Stimulated activated effector memory CD8-positive, alpha-beta T cell treated with anti-CD3 and anti-CD28 coated beads, Interleukin-12 subunit alpha, Interleukin-12 subunit beta, amount 100 ng/mL, for 72 hours (primary cell): ENCODE measurements around the gene FNIP2.
A peak's percentile ranks its signal among the peaks of the same experiment; 100 is the strongest.

Source experiments
- ATAC-seq: fragments of 150-1000 bp; cut with Tn5 transposase; 2 replicates; pipeline ENCODE4 v1.10.0; 2021
- DNase-seq, 2 donors: peaks; one replicate each; pipeline ENCODE4 v3.0.0; 2021 to 2022; ENCODE audit warnings: low spot score in 2 of 2
- H3K27ac Mint-ChIP-seq: one replicate; pipeline ENCODE4 v1.8.0; 2022; ENCODE audit warnings: mild to moderate bottlenecking, mixed read lengths
- H3K36me3 Mint-ChIP-seq: one replicate; pipeline ENCODE4 v1.8.0; 2022; ENCODE audit warnings: mild to moderate bottlenecking, mixed read lengths
- H3K4me1 Mint-ChIP-seq: one replicate; pipeline ENCODE4 v1.8.0; 2022; ENCODE audit warnings: mixed read lengths
- H3K4me3 Mint-ChIP-seq: one replicate; pipeline ENCODE4 v1.8.0; 2022; ENCODE audit warnings: mild to moderate bottlenecking, mixed read lengths
- H3K9me3 Mint-ChIP-seq: one replicate; pipeline ENCODE4 v1.8.0; 2022; ENCODE audit warnings: mixed read lengths

Gene FNIP2

DNA sequence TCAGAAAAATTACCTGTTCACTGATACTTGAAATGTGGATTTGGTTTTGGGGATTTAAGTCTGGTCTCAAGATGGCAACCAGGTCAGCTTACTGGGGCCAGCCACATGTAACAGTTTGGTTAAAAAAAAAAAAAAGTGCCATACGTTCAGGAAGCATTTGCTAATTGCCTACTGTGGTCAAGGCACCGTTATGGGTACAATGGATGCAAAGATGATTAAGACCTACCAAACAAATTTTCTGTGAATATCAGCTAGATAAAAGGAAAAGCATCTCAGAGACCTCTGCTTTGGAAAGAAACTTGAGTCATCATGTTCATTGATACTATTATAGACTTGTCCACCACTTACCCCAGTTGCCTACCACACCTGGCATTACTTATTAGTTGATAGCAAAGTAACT lies 80.9 kb downstream of the FNIP2 start:
- Mint-ChIP-seq H3K4me1 (peaks cover 27% of the 10 kb centered on the region), H3K36me3 (no peaks in the 10 kb centered on the region), H3K9me3 (no peaks in the 10 kb centered on the region), H3K4me3 (no peak overlapping the region), H3K27ac (peak overlapping the region; percentile 15)
- ATAC-seq: peak; percentile 71
- DNase-seq: no peak

GRCh38 chr4:158850371-158850770 lies 81.5 kb downstream of the FNIP2 start:
- Mint-ChIP-seq H3K4me3 (no peak overlapping the region), H3K9me3 (no peaks in the 10 kb centered on the region), H3K27ac (no peak overlapping the region), H3K4me1 (peaks cover 27% of the 10 kb centered on the region), H3K36me3 (no peaks in the 10 kb centered on the region)
- DNase-seq (no peak), ATAC-seq (no peak)

DNA sequence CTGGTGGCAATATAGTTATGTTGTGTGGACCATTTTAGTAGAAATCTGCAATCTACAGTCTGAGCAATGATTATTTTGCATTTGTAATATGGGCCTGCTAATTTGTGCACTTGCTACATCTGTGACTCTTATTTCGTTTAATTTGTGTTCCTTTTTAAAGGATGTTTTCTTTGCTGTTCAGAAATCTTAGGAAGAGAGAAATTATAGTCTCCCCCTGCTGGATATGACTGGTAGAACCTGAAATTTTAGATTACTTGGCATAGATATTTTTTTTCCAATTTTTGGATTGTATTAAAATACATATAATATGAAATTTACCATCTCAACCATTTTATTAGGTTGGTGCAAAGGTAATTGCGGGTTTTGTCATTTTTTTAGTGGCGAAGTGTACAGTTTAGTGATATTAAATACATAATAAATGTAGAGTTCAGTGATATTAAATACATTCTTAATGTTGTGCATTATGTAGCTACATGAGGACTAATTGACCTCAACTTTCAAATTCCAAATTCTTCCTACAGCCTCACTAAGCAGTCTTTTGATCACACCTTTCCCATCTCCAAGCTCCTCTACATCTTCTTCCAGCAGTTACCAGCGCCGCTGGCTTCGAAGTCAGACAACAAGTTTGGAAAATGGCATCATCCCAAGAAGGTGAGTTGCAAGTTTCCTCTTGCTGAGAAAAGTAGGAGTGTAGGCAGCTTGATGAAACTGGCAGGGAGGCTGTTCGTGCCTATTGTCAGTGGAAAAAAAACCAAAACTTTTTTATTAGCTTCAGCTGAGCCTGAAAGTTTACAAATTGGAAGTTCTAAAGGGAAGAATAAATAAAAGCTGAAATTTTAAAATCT lies 82.2 kb downstream of the FNIP2 start:
- peaks cover 27% of the 10 kb centered on the region for H3K4me1 Mint-ChIP-seq
- DNase-seq (no peak), ATAC-seq (no peak)
- no peaks in the 10 kb centered on the region for H3K9me3 Mint-ChIP-seq
- H3K36me3 Mint-ChIP-seq: no peaks in the 10 kb centered on the region
- no peak overlapping the region for H3K4me3 Mint-ChIP-seq
- no peak overlapping the region for H3K27ac Mint-ChIP-seq

- DNase-seq (no peak), ATAC-seq (no peak)
- Mint-ChIP-seq H3K27ac (no peak overlapping the region), H3K9me3 (no peaks in the 10 kb centered on the region), H3K36me3 (peaks cover 5% of the 10 kb centered on the region), H3K4me3 (no peak overlapping the region), H3K4me1 (peaks cover 15% of the 10 kb centered on the region)
These were observed 85.4 kb downstream of the FNIP2 start for GRCh38 chr4:158854236-158854635.

- DNase-seq: no peak
- Mint-ChIP-seq H3K27ac (no peak overlapping the region), H3K9me3 (no peaks in the 10 kb centered on the region), H3K36me3 (peaks cover 31% of the 10 kb centered on the region), H3K4me3 (no peak overlapping the region), H3K4me1 (no peaks in the 10 kb centered on the region)
- ATAC-seq: peak; percentile 74
These were observed 88.0 kb downstream of the FNIP2 start for GRCh38 chr4:158856852-158857251.

DNA sequence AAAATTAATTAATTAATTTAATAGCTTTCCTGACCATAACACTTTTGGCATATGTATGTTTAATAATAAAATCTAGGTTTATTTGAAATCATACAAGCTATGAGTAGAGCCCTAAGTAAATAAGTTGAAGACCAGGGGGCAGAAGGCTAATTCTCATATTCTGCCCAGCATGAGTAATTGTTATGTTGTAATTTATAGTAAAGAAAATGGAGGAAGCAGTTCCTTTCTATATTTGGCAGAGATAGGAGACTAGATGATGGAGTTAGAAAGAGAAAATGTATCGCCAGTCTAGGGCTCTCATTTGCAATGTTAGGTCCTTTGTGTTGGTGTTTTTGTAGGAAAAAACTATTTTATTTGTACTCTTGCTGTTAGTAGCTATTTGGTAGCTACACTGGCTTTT lies 89.1 kb downstream of the FNIP2 start:
- no peak overlapping the region for H3K4me3 Mint-ChIP-seq
- H3K9me3 Mint-ChIP-seq: no peaks in the 10 kb centered on the region
- H3K27ac Mint-ChIP-seq: no peak overlapping the region
- DNase-seq: no peak
- no peak for ATAC-seq
- no peaks in the 10 kb centered on the region for H3K4me1 Mint-ChIP-seq
- peaks cover 41% of the 10 kb centered on the region for H3K36me3 Mint-ChIP-seq

DNA sequence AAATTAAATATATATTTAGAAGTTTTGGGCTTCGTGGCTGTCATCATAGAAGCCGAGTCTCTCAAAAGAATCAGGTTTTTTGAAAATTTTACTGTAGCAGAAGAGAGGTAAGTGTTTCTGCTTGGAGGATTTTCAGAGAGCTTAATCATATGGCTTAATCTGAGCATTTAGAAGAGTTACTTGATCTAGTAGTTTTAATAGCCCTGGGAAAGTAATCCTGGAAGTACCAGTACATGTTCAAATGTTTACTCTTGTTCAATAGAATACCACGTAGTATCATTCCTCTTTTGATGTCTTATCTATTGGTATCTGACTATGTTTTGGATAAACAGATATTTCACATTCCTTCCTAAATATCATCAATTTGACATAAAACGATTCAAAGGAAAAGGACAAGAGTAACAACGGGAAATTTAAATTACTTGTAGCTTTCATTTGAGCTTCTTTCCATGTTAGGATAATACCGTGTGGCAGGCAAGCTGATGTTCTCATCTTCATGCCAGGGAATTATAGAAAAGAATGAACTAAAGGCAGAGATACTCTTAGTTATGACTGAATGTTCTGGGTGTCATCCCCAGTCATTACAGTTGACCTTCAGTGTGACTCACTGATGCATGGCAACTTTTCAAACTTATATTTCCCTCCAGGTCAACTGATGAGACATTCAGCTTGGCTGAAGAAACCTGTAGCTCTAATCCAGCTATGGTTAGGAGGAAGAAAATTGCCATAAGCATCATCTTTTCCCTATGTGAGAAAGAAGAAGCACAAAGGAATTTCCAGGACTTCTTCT lies 89.8 kb downstream of the FNIP2 start:
- no peaks in the 10 kb centered on the region for H3K9me3 Mint-ChIP-seq
- ATAC-seq (peak; percentile 46), DNase-seq (no peak)
- no peak overlapping the region for H3K27ac Mint-ChIP-seq
- peaks cover 47% of the 10 kb centered on the region for H3K36me3 Mint-ChIP-seq
- H3K4me3 Mint-ChIP-seq: no peak overlapping the region
- H3K4me1 Mint-ChIP-seq: no peaks in the 10 kb centered on the region

- H3K4me3 Mint-ChIP-seq: no peak overlapping the region
- H3K27ac Mint-ChIP-seq: no peak overlapping the region
- H3K36me3 Mint-ChIP-seq: peaks cover 47% of the 10 kb centered on the region
- ATAC-seq (no peak), DNase-seq (no peak)
- no peaks in the 10 kb centered on the region for H3K9me3 Mint-ChIP-seq
- H3K4me1 Mint-ChIP-seq: peaks cover 4% of the 10 kb centered on the region
These were observed 90.8 kb downstream of the FNIP2 start for GRCh38 chr4:158859661-158860060.

GRCh38 chr4:158860856-158861255 lies 92.0 kb downstream of the FNIP2 start:
- Mint-ChIP-seq H3K9me3 (no peaks in the 10 kb centered on the region), H3K4me3 (no peak overlapping the region), H3K4me1 (peaks cover 6% of the 10 kb centered on the region), H3K36me3 (peaks cover 52% of the 10 kb centered on the region), H3K27ac (no peak overlapping the region)
- DNase-seq (no peak), ATAC-seq (no peak)

DNA sequence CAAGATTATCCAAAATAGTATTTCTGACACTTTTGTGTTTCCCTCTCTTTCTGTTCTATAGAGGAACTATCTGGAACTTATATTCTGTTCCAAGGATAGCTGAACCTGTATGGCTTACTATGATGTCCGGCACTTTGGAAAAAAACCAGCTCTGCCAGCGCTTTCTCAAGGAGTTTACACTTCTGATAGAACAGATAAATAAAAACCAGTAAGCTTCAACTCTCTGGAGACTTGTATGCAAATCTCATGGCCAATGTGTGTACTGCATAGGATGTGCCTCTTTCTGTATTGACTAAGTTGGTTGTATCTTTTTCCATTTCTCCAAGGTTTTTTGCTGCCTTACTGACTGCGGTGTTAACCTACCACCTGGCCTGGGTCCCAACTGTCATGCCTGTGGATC lies 92.5 kb downstream of the FNIP2 start:
- Mint-ChIP-seq H3K4me1 (peaks cover 6% of the 10 kb centered on the region), H3K27ac (no peak overlapping the region), H3K4me3 (no peak overlapping the region), H3K36me3 (peaks cover 56% of the 10 kb centered on the region), H3K9me3 (no peaks in the 10 kb centered on the region)
- ATAC-seq (no peak), DNase-seq (no peak)

DNA sequence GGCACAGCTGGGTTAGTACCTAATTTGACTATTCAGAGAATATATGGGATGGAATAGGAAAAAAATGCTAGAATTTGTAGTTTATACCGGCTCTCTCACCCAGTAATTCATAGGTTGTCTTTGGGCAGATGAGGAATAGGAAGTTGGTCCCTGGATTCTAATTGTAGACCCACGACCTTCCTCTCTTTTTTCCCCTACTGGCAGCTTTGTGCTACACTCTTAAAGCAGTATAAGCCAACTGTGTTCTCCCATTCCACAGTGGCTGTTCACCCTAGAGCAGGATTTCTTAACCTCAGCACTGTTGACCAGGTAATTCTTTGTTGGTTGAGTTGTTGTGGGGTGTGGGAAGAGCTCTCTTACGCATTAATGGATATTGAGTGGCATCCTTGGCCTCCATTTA lies 92.9 kb downstream of the FNIP2 start:
- no peak overlapping the region for H3K4me3 Mint-ChIP-seq
- H3K36me3 Mint-ChIP-seq: peaks cover 60% of the 10 kb centered on the region
- peaks cover 6% of the 10 kb centered on the region for H3K4me1 Mint-ChIP-seq
- H3K27ac Mint-ChIP-seq: no peak overlapping the region
- no peak for ATAC-seq
- no peaks in the 10 kb centered on the region for H3K9me3 Mint-ChIP-seq
- no peak for DNase-seq

DNA sequence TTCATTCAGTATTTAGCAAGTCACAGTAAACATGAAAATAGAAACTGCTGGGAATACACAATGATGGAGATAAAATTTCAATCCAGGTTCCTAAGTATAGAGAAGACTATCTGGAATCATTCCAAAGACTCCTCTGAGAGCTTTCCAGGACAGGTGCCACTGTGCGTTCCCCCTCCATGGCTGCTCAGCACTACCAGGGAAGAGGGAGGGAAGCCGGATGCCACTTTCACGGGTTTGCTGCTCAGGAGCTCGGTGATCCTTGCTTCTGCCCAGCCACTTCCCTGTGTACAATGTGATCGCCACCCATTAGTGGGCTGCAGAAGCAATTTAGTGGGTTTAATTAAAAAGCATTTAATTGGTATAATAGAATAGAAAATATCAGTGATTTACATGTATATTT lies 94.5 kb downstream of the FNIP2 start:
- Mint-ChIP-seq H3K4me1 (peaks cover 6% of the 10 kb centered on the region), H3K9me3 (no peaks in the 10 kb centered on the region), H3K36me3 (peaks cover 69% of the 10 kb centered on the region), H3K27ac (no peak overlapping the region), H3K4me3 (no peak overlapping the region)
- DNase-seq (no peak), ATAC-seq (no peak)

DNA sequence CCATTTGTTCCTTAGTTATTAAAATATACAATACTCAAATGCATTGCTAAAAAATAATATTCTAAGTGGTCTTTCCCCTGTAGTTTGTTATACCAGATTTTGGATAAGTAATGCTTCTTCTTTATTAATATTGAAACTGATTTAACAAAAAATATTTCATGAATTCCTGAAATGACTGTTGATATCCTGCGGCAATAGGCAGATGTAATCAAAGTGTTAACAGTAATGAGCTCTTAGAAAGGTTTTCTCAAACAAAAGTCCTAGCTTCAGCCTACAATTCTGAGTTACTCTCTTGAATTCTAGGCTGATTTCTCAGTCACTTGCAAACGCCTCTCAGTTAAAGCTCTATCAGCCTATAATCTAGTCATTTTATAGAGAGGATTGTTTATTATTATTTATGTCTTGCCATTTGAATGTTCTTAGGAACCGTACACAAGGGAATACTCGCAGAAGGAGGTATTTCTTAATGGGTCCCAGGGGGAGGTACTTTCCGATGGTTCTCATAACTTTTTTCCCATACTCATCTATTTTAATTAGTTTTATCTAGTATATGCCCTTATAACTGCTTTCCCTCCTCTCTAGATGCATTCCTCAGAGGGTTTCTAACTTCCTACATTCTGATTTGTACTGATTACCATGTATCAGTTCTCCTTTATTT lies 96.8 kb downstream of the FNIP2 start:
- Mint-ChIP-seq H3K4me1 (peaks cover 11% of the 10 kb centered on the region), H3K27ac (no peak overlapping the region), H3K36me3 (peaks cover 71% of the 10 kb centered on the region), H3K9me3 (no peaks in the 10 kb centered on the region), H3K4me3 (no peak overlapping the region)
- DNase-seq (no peak), ATAC-seq (no peak)

GRCh38 chr4:158869001-158869400 lies 100.2 kb downstream of the FNIP2 start:
- ATAC-seq (no peak), DNase-seq (no peak)
- H3K4me3 Mint-ChIP-seq: no peak overlapping the region
- peaks cover 27% of the 10 kb centered on the region for H3K4me1 Mint-ChIP-seq
- H3K36me3 Mint-ChIP-seq: peaks cover 55% of the 10 kb centered on the region
- H3K9me3 Mint-ChIP-seq: no peaks in the 10 kb centered on the region
- no peak overlapping the region for H3K27ac Mint-ChIP-seq

DNA sequence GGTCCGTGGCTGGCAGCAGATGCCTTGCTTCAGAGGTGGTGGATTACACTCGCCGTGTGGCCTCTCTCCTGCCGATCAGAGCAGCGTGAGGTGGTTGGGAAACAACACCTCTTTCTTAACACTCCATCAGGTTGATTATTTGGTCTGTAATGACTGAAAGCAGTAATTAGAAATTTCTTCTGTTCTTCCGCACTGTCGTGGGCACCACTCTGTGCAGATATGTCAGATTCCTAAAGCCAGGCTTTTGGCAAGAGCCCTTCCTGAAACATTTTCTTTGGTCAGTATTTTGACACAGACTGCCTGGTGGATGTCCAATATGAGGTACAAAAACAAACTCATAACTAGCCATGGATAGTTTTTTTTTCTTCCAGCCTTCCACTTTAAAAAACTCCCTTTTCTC lies 100.9 kb downstream of the FNIP2 start:
- no peak overlapping the region for H3K4me3 Mint-ChIP-seq
- H3K36me3 Mint-ChIP-seq: peaks cover 59% of the 10 kb centered on the region
- H3K27ac Mint-ChIP-seq: peak overlapping the region; percentile 60
- H3K9me3 Mint-ChIP-seq: no peaks in the 10 kb centered on the region
- ATAC-seq (no peak), DNase-seq (no peak)
- H3K4me1 Mint-ChIP-seq: peaks cover 24% of the 10 kb centered on the region

DNA sequence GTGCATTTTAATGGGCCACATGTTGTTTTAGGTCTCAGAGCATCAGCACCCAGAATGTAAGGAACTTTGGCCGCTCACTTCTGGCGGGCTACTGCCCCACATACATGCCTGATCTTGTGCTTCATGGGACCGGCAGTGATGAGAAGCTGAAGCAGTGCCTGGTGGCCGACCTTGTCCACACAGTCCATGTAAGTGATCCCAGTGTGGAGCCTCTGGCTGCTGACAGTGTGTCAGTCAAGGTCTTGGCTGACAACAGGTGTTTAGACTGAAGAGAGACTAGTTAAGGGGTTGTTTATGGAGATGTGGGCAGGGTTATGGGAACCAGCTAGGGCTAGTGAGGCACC lies 101.4 kb downstream of the FNIP2 start:
- Mint-ChIP-seq H3K36me3 (peaks cover 64% of the 10 kb centered on the region), H3K4me3 (no peak overlapping the region), H3K27ac (peak overlapping the region; percentile 60), H3K4me1 (peaks cover 22% of the 10 kb centered on the region), H3K9me3 (no peaks in the 10 kb centered on the region)
- DNase-seq: no peak
- ATAC-seq: no peak
